ENCODE results near the gene ANXA2.

The ANXA2 gene

GRCh38 chr15:60382773-60383674 lies 14.8 kb downstream of the ANXA2 start:
- Histone ChIP-seq H3K4me3 (ENCODE audit: low read depth, low read length) (no peak overlapping the region), H3K36me3 (ENCODE audit: control insufficient read depth, insufficient read depth, low read length) (no peaks in the 10 kb centered on the region), H3K9ac (no peak overlapping the region), H3K27ac (no peak overlapping the region), H3K79me2 (peaks cover 14% of the 10 kb centered on the region), H3K27me3 (ENCODE audit: control insufficient read depth, insufficient read depth, low read length) (no peaks in the 10 kb centered on the region), H2AFZ (no peak overlapping the region), H3K9me3 (ENCODE audit: control insufficient read depth, low read length) (no peaks in the 10 kb centered on the region), H3K4me2 (ENCODE audit: low read length) (no peak overlapping the region), H3K4me1 (no peaks in the 10 kb centered on the region)
- no peak for TF ChIP-seq CTCF (IDR thresholded peaks at IDR 0.05)

GRCh38 chr15:60381148-60381788 lies 16.5 kb downstream of the ANXA2 start:
- H3K27me3 ChIP-seq (ENCODE audit: control insufficient read depth, insufficient read depth, low read length), result no peaks in the 10 kb centered on the region
- H3K9ac ChIP-seq, result no peak overlapping the region
- H3K4me1 ChIP-seq, result no peaks in the 10 kb centered on the region
- peaks cover 3% of the 10 kb centered on the region for H3K79me2 ChIP-seq
- H3K36me3 ChIP-seq (ENCODE audit: control insufficient read depth, insufficient read depth, low read length), result no peaks in the 10 kb centered on the region
- no peak overlapping the region for H2AFZ ChIP-seq
- H3K27ac ChIP-seq, result no peak overlapping the region
- no peak overlapping the region for H3K4me2 ChIP-seq (ENCODE audit: low read length)
- no peak for TF ChIP-seq CTCF (IDR thresholded peaks at IDR 0.05)
- H3K9me3 ChIP-seq (ENCODE audit: control insufficient read depth, low read length), result no peaks in the 10 kb centered on the region
- no peak overlapping the region for H3K4me3 ChIP-seq (ENCODE audit: low read depth, low read length)

- Histone ChIP-seq H3K27me3 (ENCODE audit: control insufficient read depth, insufficient read depth, low read length) (no peaks in the 10 kb centered on the region), H3K4me3 (ENCODE audit: low read depth, low read length) (no peak overlapping the region), H3K4me1 (no peaks in the 10 kb centered on the region), H2AFZ (no peak overlapping the region), H3K4me2 (ENCODE audit: low read length) (no peak overlapping the region), H3K27ac (no peak overlapping the region), H3K79me2 (peaks cover 2% of the 10 kb centered on the region), H3K9me3 (ENCODE audit: control insufficient read depth, low read length) (no peaks in the 10 kb centered on the region), H3K9ac (no peak overlapping the region), H3K36me3 (ENCODE audit: control insufficient read depth, insufficient read depth, low read length) (no peaks in the 10 kb centered on the region)
- no peak for TF ChIP-seq CTCF (IDR thresholded peaks at IDR 0.05)
Observed at GRCh38 chr15:60379525-60380274, 18.1 kb downstream of the ANXA2 start.

GRCh38 chr15:60379185-60379524 lies 18.6 kb downstream of the ANXA2 start:
- no peaks in the 10 kb centered on the region for H3K27me3 ChIP-seq (ENCODE audit: control insufficient read depth, insufficient read depth, low read length)
- H3K27ac ChIP-seq, result no peak overlapping the region
- H3K4me1 ChIP-seq, result no peaks in the 10 kb centered on the region
- H3K4me3 ChIP-seq (ENCODE audit: low read depth, low read length), result no peak overlapping the region
- no peak for TF ChIP-seq CTCF (IDR thresholded peaks at IDR 0.05)
- no peaks in the 10 kb centered on the region for H3K36me3 ChIP-seq (ENCODE audit: control insufficient read depth, insufficient read depth, low read length)
- no peaks in the 10 kb centered on the region for H3K79me2 ChIP-seq
- H3K9ac ChIP-seq, result no peak overlapping the region
- H3K4me2 ChIP-seq (ENCODE audit: low read length), result no peak overlapping the region
- no peak overlapping the region for H2AFZ ChIP-seq
- H3K9me3 ChIP-seq (ENCODE audit: control insufficient read depth, low read length), result no peaks in the 10 kb centered on the region

All from parathyroid adenoma (tissue), 2 donors.